ENCODE results near the gene SPINT1.

DNA sequence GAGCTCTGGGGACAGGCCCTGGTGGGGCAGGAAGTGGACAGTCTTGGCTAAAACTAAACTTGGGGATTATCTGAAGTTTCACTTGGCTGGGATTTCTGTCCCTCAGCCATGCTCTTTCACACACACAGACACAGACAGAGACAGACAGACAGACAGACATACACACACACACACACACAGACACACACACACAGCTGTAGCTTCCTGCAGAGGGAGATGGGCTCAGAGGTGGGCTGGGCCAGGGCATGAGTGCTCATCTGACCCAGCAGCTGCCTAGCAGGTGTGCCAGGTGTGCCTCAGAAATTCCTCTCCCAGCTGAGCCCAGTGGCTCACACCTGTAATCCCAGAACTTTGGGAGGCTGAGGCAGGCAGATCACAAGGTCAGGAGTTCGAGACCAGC lies 26.9 kb downstream of the SPINT1 start:
- TF ChIP-seq, protein P1, sequence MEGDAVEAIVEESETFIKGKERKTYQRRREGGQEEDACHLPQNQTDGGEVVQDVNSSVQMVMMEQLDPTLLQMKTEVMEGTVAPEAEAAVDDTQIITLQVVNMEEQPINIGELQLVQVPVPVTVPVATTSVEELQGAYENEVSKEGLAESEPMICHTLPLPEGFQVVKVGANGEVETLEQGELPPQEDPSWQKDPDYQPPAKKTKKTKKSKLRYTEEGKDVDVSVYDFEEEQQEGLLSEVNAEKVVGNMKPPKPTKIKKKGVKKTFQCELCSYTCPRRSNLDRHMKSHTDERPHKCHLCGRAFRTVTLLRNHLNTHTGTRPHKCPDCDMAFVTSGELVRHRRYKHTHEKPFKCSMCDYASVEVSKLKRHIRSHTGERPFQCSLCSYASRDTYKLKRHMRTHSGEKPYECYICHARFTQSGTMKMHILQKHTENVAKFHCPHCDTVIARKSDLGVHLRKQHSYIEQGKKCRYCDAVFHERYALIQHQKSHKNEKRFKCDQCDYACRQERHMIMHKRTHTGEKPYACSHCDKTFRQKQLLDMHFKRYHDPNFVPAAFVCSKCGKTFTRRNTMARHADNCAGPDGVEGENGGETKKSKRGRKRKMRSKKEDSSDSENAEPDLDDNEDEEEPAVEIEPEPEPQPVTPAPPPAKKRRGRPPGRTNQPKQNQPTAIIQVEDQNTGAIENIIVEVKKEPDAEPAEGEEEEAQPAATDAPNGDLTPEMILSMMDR (IDR thresholded peaks at IDR 0.05; ENCODE audit: low read depth, low read length) = no peak
- TF ChIP-seq POLR2A (IDR thresholded peaks at IDR 0.05; ENCODE audit: extremely low read depth, insufficient read length) = no peak
- TF ChIP-seq, protein P2, sequence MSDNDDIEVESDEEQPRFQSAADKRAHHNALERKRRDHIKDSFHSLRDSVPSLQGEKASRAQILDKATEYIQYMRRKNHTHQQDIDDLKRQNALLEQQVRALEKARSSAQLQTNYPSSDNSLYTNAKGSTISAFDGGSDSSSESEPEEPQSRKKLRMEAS (IDR thresholded peaks at IDR 0.05; ENCODE audit: low read depth, low read length) = no peak

All from NB4 (cell line).